Hematopoietic multipotent progenitor cell treated with erythropoietin and hydrocortisone succinate and interleukin-3 and kit ligand, for 15 days (in vitro differentiated cells): ENCODE data around the gene CTNS.
"Not testable (repeated sequence)": the region's sequence is repeated elsewhere in the genome, so short reads cannot be mapped to it uniquely, and the experiment has no call there.

Source experiments
- DNase-seq: peaks from one replicate; pipeline ENCODE4 v3.0.0-alpha.2; 2015; ENCODE audit warnings: low spot score

Gene CTNS

GRCh38 chr17:3688027-3688553 is 51.5 kb downstream of the CTNS start:
- no peak for DNase-seq

DNA sequence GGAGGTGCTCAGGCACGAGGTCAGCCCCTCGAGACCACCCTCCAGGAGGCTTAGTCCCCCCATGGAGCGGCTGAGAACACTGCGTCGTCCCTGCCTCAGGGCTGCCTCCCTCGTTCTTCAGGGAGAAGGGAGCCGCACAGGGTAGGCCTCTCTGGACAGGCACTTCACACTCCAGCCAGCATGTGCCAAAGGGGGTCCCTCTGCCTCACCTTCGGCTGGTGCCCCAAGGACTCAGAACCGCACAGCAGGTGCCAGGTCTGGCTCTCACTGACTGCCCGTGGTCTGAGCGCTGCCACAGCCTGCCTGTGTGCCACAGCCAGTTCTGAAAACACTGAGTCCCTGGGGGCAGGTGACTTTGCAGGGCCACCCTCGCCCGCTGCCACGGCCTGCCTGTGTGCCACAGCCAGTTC is 52.3 kb downstream of the CTNS start:
- DNase-seq: no peak

- no peak for DNase-seq
Observed at GRCh38 chr17:3689262-3690093, 52.9 kb downstream of the CTNS start.

DNA sequence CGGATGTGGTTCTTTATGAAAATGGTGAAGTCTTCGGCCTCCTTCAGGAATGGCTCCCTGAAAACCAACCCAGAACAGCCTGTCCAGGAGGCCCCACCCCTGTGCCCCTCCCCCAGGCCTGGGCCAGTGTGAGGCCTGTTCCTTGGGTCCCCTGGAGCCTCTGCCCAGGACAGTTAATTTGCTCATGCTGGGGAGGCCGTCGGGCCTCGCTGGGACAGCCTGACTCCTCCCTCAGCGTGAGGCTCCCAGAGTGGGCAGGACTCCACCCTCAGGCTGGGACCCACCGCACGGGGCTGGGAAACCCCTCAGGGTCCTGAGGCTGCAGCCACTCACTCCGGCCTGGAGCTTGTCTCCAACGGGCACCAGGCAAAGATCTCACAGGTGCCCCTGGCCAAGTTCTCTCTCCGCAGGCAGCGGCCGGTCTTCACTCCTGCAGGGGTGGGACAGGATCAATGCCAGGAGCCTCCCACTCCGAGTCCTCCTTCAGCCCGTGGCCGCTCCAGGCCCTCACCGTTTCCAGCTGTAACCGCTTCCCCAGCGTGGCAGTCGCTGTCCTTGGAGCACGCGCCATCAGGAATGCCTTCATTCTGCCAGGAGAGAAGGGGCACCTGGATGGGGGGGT is 53.6 kb downstream of the CTNS start:
- DNase-seq: no peak

GRCh38 chr17:3691617-3692067 is 55.1 kb downstream of the CTNS start:
- no peak for DNase-seq

GRCh38 chr17:3692346-3692745 is 55.8 kb downstream of the CTNS start:
- no peak for DNase-seq

GRCh38 chr17:3693141-3693540 is 56.6 kb downstream of the CTNS start:
- no peak for DNase-seq

DNA sequence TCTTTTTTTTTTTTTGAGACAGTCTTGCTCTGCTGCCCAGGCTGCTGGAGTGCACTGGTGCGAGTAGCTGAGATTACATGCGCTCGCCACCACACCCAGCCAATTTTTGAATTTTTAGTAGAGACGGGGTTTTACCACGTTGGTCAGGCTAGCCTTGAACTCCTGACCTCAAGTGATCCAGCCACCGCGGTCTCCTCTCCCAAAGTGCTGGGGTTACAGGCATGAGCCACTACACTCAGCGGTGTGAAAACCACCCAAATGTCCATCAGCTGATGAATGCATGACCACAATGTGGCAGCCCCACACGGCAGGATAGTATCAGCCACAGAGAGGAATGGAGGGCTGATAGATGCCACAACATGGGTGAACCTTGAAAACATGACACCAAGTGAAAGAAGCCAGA is 57.3 kb downstream of the CTNS start:
- DNase-seq: no peak

DNA sequence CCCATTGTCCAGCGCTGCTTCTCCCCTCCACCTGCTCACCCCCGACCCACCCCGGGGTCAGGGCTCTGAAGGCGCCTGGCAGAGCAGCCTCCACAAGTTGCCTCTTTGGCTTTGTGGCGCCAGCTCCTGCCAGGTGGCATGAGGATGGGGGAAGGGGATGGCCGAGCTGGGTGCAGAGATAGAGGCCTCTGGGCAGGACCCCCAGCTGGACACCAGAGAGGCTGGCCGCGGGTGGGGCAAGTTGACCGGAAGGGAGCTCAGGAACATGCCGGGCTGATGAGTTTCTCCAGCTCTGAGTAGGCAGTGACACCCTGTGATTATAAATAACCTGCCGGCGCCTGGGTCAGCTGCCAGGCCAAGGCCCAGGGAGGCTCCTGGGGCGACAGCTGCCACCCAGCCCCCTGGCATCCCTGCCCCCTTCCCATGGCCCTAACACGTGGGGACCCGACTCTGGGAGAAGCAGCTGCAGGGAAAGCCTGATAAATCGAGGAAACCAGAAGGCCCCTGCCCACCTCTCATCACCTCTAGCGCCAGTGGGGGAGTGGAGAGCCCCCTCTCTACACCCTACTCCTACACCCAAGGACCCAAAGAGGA is 58.7 kb downstream of the CTNS start:
- no peak for DNase-seq

- no peak for DNase-seq
Observed at GRCh38 chr17:3695723-3696411, 59.3 kb downstream of the CTNS start, which contains the start of gene P2RX5. Gene P2RX5, minus strand, starts transcription at chr17:3696155. Its CDS starts 150 bp downstream, at chr17:3696005.

GRCh38 chr17:3697103-3697476 is 60.5 kb downstream of the CTNS start:
- DNase-seq: no peak

DNA sequence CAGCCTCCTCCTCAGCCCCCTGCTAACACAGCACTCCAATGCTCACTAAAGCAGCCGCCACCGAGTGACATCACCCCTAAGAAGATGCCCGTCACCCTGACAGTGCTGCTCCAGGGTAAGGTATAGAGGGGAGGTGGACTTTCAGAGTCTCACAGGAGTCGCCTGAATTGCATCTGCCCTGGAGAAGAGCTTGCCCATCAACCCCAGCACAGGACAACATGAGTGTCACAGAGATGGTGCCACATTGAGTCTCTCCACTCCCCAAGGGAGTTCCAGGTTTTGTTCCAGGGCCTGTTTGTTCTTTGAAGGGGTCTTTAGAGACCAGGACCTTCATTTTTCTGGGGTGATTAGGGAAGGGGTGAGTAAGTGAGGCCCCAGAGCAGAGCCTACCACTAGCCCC is 61.6 kb downstream of the CTNS start:
- no peak for DNase-seq

GRCh38 chr17:3699951-3700350 is 63.4 kb downstream of the CTNS start:
- no peak for DNase-seq

DNA sequence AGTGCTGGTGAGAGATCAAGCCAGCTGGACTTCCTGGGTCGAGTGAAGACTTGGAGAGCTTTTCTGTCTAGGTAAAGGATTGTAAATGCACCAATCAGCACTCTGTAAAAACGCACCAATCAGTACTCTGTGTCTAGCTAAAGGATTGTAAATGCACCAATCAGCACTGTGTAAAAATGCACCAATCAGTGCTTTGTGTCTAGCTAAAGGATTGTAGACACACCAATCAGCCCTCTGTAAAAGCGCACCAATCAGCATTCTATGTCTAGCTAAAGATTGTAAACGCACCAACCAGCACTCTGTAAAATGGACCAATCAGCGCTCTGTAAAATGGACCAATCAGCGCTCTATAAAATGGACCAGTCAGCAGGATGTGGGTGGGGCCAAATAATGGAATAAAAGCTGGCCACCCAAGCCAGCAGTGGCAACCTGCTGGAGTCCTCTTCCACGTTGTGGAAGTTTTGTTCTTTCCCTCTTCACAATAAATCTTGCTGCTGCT is 65.5 kb downstream of the CTNS start:
- not testable (repeated sequence) for DNase-seq

DNA sequence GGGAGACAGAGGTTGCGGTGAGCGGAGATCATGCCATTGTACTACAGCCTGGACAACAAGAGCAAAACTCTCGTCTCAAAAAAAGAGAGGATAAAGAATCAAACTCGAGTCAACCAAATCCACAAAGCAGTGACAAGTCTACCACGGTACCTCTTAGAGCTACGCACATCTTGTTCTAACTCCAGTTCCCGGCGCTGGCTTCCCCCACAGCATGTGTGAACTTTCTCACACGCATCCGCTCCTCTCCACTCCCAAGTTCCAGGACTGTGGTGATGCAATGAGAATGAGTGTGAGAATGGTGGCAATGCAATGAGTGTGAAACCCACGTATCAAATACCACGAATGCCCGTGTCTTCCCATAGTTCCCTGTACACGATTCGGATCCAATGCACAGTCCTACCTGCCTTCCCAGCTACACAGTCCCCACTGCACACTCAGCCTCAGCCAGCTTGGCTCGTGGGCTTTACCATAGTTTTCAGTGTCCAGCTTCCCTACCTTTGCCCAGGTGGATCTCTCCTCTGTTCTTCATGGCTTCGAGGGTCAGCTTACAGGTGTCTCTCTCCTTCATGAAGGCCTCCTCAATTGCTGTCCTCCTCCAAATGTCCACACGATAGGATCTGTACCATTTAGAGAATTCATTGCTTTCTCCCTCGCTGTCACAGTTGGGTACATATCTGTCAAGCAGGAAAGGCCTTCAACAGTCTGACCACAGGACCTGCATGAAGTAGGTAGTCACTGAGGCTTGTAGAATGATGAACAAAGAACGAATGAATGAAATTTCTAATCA is 68.6 kb downstream of the CTNS start:
- no peak for DNase-seq

DNA sequence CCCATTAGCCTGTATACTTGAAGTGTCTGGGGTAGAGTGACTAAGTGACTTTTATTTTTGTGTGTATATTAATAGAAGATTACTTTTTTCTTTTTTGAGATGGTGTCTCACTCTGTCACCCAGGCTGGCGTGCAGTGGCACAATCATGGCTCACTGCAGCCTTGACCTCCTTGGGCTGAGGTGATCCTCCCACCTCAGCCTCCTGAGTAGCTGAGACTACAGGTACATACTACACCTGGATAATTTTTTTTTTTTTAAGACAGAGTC is 69.1 kb downstream of the CTNS start:
- DNase-seq: not testable (repeated sequence)

DNA sequence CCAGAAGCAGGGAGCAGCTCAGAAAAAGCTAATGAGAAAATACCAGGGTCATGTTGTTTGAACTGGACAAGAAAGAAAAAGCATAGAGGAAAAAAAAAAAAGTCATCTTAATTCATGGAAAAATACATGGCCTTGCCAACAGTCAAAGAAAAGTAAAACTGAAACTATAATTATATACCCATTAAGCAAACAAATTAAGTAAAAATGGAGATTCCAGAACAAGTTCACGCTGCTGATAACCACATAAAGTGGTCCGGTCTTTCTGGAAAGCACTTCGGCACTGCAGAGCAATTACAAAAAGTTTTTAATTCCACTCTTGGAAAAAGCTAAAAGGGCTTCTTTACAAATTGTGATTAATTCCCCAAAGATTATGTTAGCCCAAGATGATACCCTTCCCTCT is 71.8 kb downstream of the CTNS start:
- DNase-seq: no peak

GRCh38 chr17:3710951-3711383 is 74.4 kb downstream of the CTNS start:
- no peak for DNase-seq
